H1 (cell line): ENCODE data around the gene GAB2. TPM values are rescaled to one million over a fixed set of nuclear protein-coding genes. Genes with fewer than 3 reads are reported as not detected.

ENCODE experiments used
- CTCF ChIA-PET: fragments of 300-600 bp; sonication (Branson Sonifier 250); formaldehyde crosslinking; loops from one replicate; lab custom pipeline; 2021; ENCODE audit not compliant: partially characterized antibody; lab: Charles Lee
- POLR2A ChIA-PET: fragments of 300-600 bp; sonication (Branson Sonifier 250); formaldehyde crosslinking; loops from one replicate; lab custom pipeline; 2021; ENCODE audit warnings: inconsistent platforms; ENCODE audit not compliant: partially characterized antibody; lab: Charles Lee
- DNase-seq, 2 experiments: peaks; one replicate each; pipeline versions ENCODE4 v3.0.0 to v3.0.0-alpha.2; 2010 to 2022; ENCODE audit warnings: low spot score in 2 of 2, low read depth in 1 of 2, mixed read lengths in 1 of 2
- FAIRE-seq: peaks from 2 replicates; lab custom pipeline; 2011; peaks lifted over from hg19 to GRCh38; lab: Jason Lieb, UNC
- H2AFZ ChIP-seq: 2 replicates; pipeline ENCODE4 v1.8.1; 2012; ENCODE audit warnings: low read length, inconsistent platforms
- H2AK5ac ChIP-seq: 2 replicates; pipeline ENCODE4 v1.6.1; 2013; ENCODE audit warnings: low read depth, low read length
- H2BK120ac ChIP-seq: replicated peaks from 2 replicates; pipeline ENCODE3; 2013; ENCODE audit warnings: low read depth, low read length, inconsistent platforms
- H2BK12ac ChIP-seq: 2 replicates; pipeline ENCODE4 v1.6.1; 2013; ENCODE audit warnings: low read depth, low read length
- H2BK15ac ChIP-seq: 2 replicates; pipeline ENCODE4 v1.6.1; 2013; ENCODE audit warnings: low read length
- H2BK20ac ChIP-seq: 2 replicates; pipeline ENCODE4 v1.6.1; 2013; ENCODE audit warnings: low read length
- H2BK5ac ChIP-seq: 2 replicates; pipeline ENCODE4 v1.6.1; 2013; ENCODE audit warnings: low read depth, low read length
- H3K14ac ChIP-seq: 2 replicates; pipeline ENCODE4 v1.6.1; 2013; ENCODE audit warnings: inconsistent platforms; ENCODE audit not compliant: insufficient read length
- H3K18ac ChIP-seq: 2 replicates; pipeline ENCODE4 v1.6.1; 2013; ENCODE audit warnings: low read length; ENCODE audit errors: extremely low read depth
- H3K23ac ChIP-seq: 2 replicates; pipeline ENCODE4 v1.6.1; 2013; ENCODE audit warnings: inconsistent platforms; ENCODE audit not compliant: insufficient read length
- H3K23me2 ChIP-seq: 2 replicates; pipeline ENCODE4 v1.6.1; 2013; ENCODE audit warnings: low read depth, low read length
- H3K27ac ChIP-seq: 2 replicates; pipeline ENCODE4 v1.6.1; 2011; ENCODE audit warnings: low read depth, low read length, inconsistent platforms
- H3K27me3 ChIP-seq, 4 experiments: replicated peaks in 1 of 4; 1 replicate in 1 of 4; 2 replicates in 3 of 4; pipeline versions ENCODE4 v1.6.1 to v1.8.1; 2011 to 2013; ENCODE audit warnings: low read length in 3 of 4, mild to moderate bottlenecking in 3 of 4, inconsistent platforms in 2 of 4, mixed read lengths in 2 of 4, moderate library complexity in 1 of 4; ENCODE audit not compliant: control insufficient read depth in 3 of 4, insufficient read depth in 3 of 4; ENCODE audit errors: extremely low read depth in 1 of 4
- H3K36me3 ChIP-seq, 4 experiments: 2 replicates each; pipeline versions ENCODE4 v1.6.1 to v1.8.1; 2011 to 2013; ENCODE audit warnings: mild to moderate bottlenecking in 4 of 4, low read length in 3 of 4, moderate library complexity in 2 of 4, control low read depth in 1 of 4, inconsistent platforms in 1 of 4; ENCODE audit not compliant: insufficient read depth in 4 of 4, control insufficient read depth in 2 of 4
- H3K4ac ChIP-seq: replicated peaks from 2 replicates; pipeline ENCODE3; 2013; ENCODE audit warnings: low read length, low read depth, mixed read lengths, inconsistent platforms; ENCODE audit not compliant: insufficient read length
- H3K4me1 ChIP-seq, 4 experiments: replicated peaks in 1 of 4; 1 replicate in 1 of 4; 2 replicates in 3 of 4; pipeline versions ENCODE4 v1.6.1 to v1.8.1; 2011 to 2013; ENCODE audit warnings: low read length in 3 of 4, inconsistent platforms in 2 of 4, mixed read lengths in 1 of 4; ENCODE audit not compliant: insufficient read depth in 4 of 4, control insufficient read depth in 3 of 4
- H3K4me2 ChIP-seq, 2 experiments: 2 replicates each; pipeline versions ENCODE4 v1.6.1 to v1.8.1; 2011 to 2013; ENCODE audit warnings: low read depth in 2 of 2, low read length in 2 of 2, control low read depth in 1 of 2, inconsistent platforms in 1 of 2, mild to moderate bottlenecking in 1 of 2; ENCODE audit not compliant: insufficient read depth in 1 of 2
- H3K4me3 ChIP-seq, 4 experiments: fragments of 200-600, 300-600 bp in 1 of 4; sonication (generic), shearing (Covaris generic), sonication (Bioruptor Twin) in 1 of 4; 2 replicates each; pipeline versions ENCODE4 v1.5.1 to v1.8.1; 2011 to 2016; ENCODE audit warnings: low read length in 4 of 4, low read depth in 3 of 4, control low read depth in 2 of 4, inconsistent platforms in 2 of 4, mild to moderate bottlenecking in 2 of 4, mixed read lengths in 1 of 4, moderate library complexity in 1 of 4; ENCODE audit not compliant: insufficient read depth in 2 of 4; ENCODE audit errors: extremely low read depth in 1 of 4
- H3K56ac ChIP-seq: replicated peaks from 2 replicates; pipeline ENCODE3; 2013; ENCODE audit warnings: low read depth, mild to moderate bottlenecking, mixed read lengths, low read length, inconsistent platforms; ENCODE audit not compliant: insufficient read length
- H3K79me1 ChIP-seq: 2 replicates; pipeline ENCODE4 v1.6.1; 2013; ENCODE audit warnings: low read depth, low read length, control low read depth
- H3K79me2 ChIP-seq, 2 experiments: 2 replicates each; pipeline versions ENCODE4 v1.6.1 to v1.8.1; 2012 to 2013; ENCODE audit warnings: low read length in 2 of 2, mild to moderate bottlenecking in 2 of 2, inconsistent platforms in 1 of 2; ENCODE audit not compliant: insufficient read depth in 2 of 2, control insufficient read depth in 1 of 2
- H3K9ac ChIP-seq, 4 experiments: replicated peaks in 1 of 4; 1 replicate in 1 of 4; 2 replicates in 3 of 4; pipeline versions ENCODE4 v1.6.1 to v1.8.1; 2011 to 2013; ENCODE audit warnings: low read depth in 3 of 4, low read length in 3 of 4, control low read depth in 2 of 4, mild to moderate bottlenecking in 2 of 4, moderate library complexity in 2 of 4, inconsistent platforms in 1 of 4; ENCODE audit errors: extremely low read depth in 1 of 4
- H3K9me3 ChIP-seq, 2 experiments: 2 replicates each; pipeline versions ENCODE4 v1.6.1 to v1.8.1; 2012 to 2013; ENCODE audit warnings: mild to moderate bottlenecking in 2 of 2, moderate library complexity in 2 of 2, control low read depth in 1 of 2, inconsistent platforms in 1 of 2, low read depth in 1 of 2, low read length in 1 of 2, mixed read lengths in 1 of 2; ENCODE audit not compliant: insufficient read depth in 2 of 2
- H4K20me1 ChIP-seq, 2 experiments: replicated peaks in 1 of 2; 2 replicates each; pipeline versions ENCODE3 to v1.8.1; 2011 to 2013; ENCODE audit warnings: inconsistent platforms in 2 of 2, low read length in 2 of 2, mild to moderate bottlenecking in 1 of 2; ENCODE audit not compliant: insufficient read depth in 2 of 2, control insufficient read depth in 1 of 2
- H4K5ac ChIP-seq: 2 replicates; pipeline ENCODE4 v1.6.1; 2013; ENCODE audit warnings: low read length, low read depth, mixed read lengths, inconsistent platforms; ENCODE audit not compliant: insufficient read length
- H4K8ac ChIP-seq: 2 replicates; pipeline ENCODE4 v1.8.0; 2013; ENCODE audit warnings: mild to moderate bottlenecking, moderate library complexity, low read length, inconsistent platforms; ENCODE audit not compliant: insufficient read depth; ENCODE audit errors: extremely low read depth
- H4K91ac ChIP-seq: replicated peaks from 2 replicates; pipeline ENCODE3; 2013; ENCODE audit warnings: low read length, mixed read lengths, inconsistent platforms; ENCODE audit not compliant: insufficient read length
- BCL11A ChIP-seq, 2 experiments: IDR thresholded peaks; one replicate each; pipeline ENCODE4 v1.6.1; 2011; ENCODE audit warnings: low read depth in 2 of 2, low read length in 2 of 2, mild to moderate bottlenecking in 2 of 2
- CTBP2 ChIP-seq: IDR thresholded peaks from 2 replicates; pipeline ENCODE4 v1.7.0; 2011; ENCODE audit warnings: borderline replicate concordance, mild to moderate bottlenecking, moderate library complexity, mixed read lengths, low read length; ENCODE audit not compliant: insufficient read depth, insufficient read length
- EZH2 ChIP-seq: fragments of 200-600 bp; sonication (generic); IDR thresholded peaks from 2 replicates; pipeline ENCODE4 v1.7.1; 2012; ENCODE audit warnings: low read depth, mild to moderate bottlenecking, moderate library complexity, low read length, inconsistent platforms; ENCODE audit not compliant: severe bottlenecking
- KDM4A ChIP-seq: IDR thresholded peaks from one replicate; pipeline ENCODE4 v1.7.1; 2012; ENCODE audit warnings: low read depth, mild to moderate bottlenecking, moderate library complexity, low read length, inconsistent platforms; ENCODE audit not compliant: severe bottlenecking
- KDM5A ChIP-seq: fragments of 200-600 bp; IDR thresholded peaks from 2 replicates; pipeline ENCODE4 v1.7.1; 2012; ENCODE audit warnings: mild to moderate bottlenecking, low read length, inconsistent platforms, mixed read lengths
- NANOG ChIP-seq: IDR thresholded peaks from 2 replicates; pipeline ENCODE4 v1.6.1; 2011; ENCODE audit warnings: low read length, low read depth, mild to moderate bottlenecking, inconsistent platforms; ENCODE audit not compliant: insufficient read depth, poor library complexity, severe bottlenecking
- NRF1 ChIP-seq: IDR thresholded peaks from 2 replicates; pipeline ENCODE4 v1.6.1; 2011; ENCODE audit warnings: mild to moderate bottlenecking, low read depth, low read length, improper control_type of control experiment
- POU5F1 ChIP-seq: IDR thresholded peaks from 2 replicates; pipeline ENCODE4 v1.6.1; 2011; ENCODE audit warnings: low read depth, mild to moderate bottlenecking, low read length, moderate library complexity
- RFX5 ChIP-seq: IDR thresholded peaks from 2 replicates; pipeline ENCODE4 v1.6.1; 2011; ENCODE audit warnings: low read depth, low read length, improper control_type of control experiment, borderline replicate concordance
- TCF12 ChIP-seq: IDR thresholded peaks from 2 replicates; pipeline ENCODE4 v1.6.1; 2011; ENCODE audit warnings: low read depth, mild to moderate bottlenecking, low read length
- WGBS, 2 experiments: shearing (Covaris generic) in 1 of 2; methylation state at CpG; one replicate each; pipeline versions ENCODE4 v1.1.6 to v1.1.7; 2013 to 2015; ENCODE audit warnings: low lambda C conversion rate in 2 of 2, mixed read lengths in 2 of 2, inconsistent platforms in 1 of 2, low coverage in 1 of 2, missing lambda C conversion rate in 1 of 2; ENCODE audit not compliant: insufficient replicate concordance in 2 of 2, insufficient coverage in 1 of 2, insufficient read length in 1 of 2; ENCODE audit errors: extremely low coverage in 1 of 2, missing lambda C conversion rate in 1 of 2; 5-methylcytosine and 5-hydroxymethylcytosine counted together
- polyA plus RNA-seq, 7 experiments: library from polyadenylated mRNA; depleted of rRNA in 3 of 7; stranded (reverse) in 5 of 7; unstranded in 2 of 7; fragments of >200 nt in 5 of 7; fragments of 200-250 nt in 2 of 7; gene quantifications; 1 replicate in 5 of 7; 2 replicates in 1 of 7; 4 replicates in 1 of 7; pipeline versions ENCODE4 v1.2.1 to v1.2.3, GENCODE V29; 2011 to 2013; ENCODE audit warnings: missing spikeins in 2 of 7, mixed read lengths in 2 of 7
- total RNA-seq: library from RNA; stranded (reverse); fragmentation: NEBNext Ultra II Directional; extraction: Animal tissue kit (Norgen Biotek cat#: 25700); gene quantifications from 2 replicates; pipeline ENCODE4 v1.2.1, GENCODE V29; 2021
- TF ChIP-seq, protein P1 (sequence below): IDR thresholded peaks from 2 replicates; pipeline ENCODE4 v1.6.1; 2012; ENCODE audit warnings: inconsistent platforms
- TF ChIP-seq, protein P2 (sequence below): IDR thresholded peaks from 2 replicates; pipeline ENCODE4 v1.6.1; 2012; ENCODE audit warnings: inconsistent platforms

The GAB2 gene
- total and polyA plus RNA-seq, 2 of the 8 experiments (the other 6 are each of a cell fraction or from before 2014, with no cell fraction given), result 6.3 to 14.0 TPM

GRCh38 chr11:78192911-78193351 lies 224.7 kb downstream of the GAB2 start:
- WGBS, 2 experiments, result 87% methylated on average over 4 of the region's 4 CpGs; no CpG with 5 or more reads in 1 of the 2 experiments
- Histone ChIP-seq H4K8ac (no peak overlapping the region), H4K91ac (no peak overlapping the region), H3K14ac (no peak overlapping the region), H3K23me2 (peaks cover 6% of the 10 kb centered on the region), H4K20me1 (peaks cover 0 to 3% of the 10 kb centered on the region in 2 experiments), H3K79me1 (peaks cover 2% of the 10 kb centered on the region; the same call in 1 of the 2 replicates), H3K9me3 (no peaks in the 10 kb centered on the region), H4K5ac (no peak overlapping the region), H2BK15ac (no peak overlapping the region), H3K18ac (no peak overlapping the region), H3K56ac (no peak overlapping the region), H2AFZ (no peak overlapping the region), H2AK5ac (no peak overlapping the region), H2BK20ac (no peak overlapping the region), H3K79me2 (no peaks in the 10 kb centered on the region), H3K4ac (no peak overlapping the region), H3K4me1 (peaks cover 0 to 5% (median 2%) of the 10 kb centered on the region in 4 experiments; a peak in 6 of 7 replicates), H3K36me3 (no peaks in the 10 kb centered on the region), H2BK5ac (no peak overlapping the region), H3K4me2 (no peak overlapping the region), H3K27me3 (0 out of 7 replicates have a peak, but pooled peaks cover 0 to 4% (median 0%) of the 10 kb centered on the region in 4 experiments), H3K23ac (no peak overlapping the region), H2BK12ac (no peak overlapping the region), H2BK120ac (no peak overlapping the region), H3K27ac (no peak overlapping the region), H3K4me3 (no peak overlapping the region), H3K9ac (no peak overlapping the region)
- no peak for FAIRE-seq
- POLR2A ChIA-PET, result interaction anchor here (0.7 to 1.9 kb wide), 3 partner anchors 52 to 116 kb away, joined by 3 to 4 read pairs (median 3); partner anchors contain the start of gene ALG8
- no peak for DNase-seq
- CTCF ChIA-PET, result interaction anchor here (1.2 kb wide), 1 partner anchor 21 kb away, joined by 3 read pairs; no protein-coding TSS in a partner anchor
- TF ChIP-seq RFX5 (no peak), TCF12 (no peak), CTBP2 (no peak), KDM4A (no peak), BCL11A (IDR thresholded peaks at IDR 0.05; ENCODE audit: low read depth in 2 of 2, low read length in 2 of 2) (no peak), NANOG (no peak), KDM5A (no peak), NRF1 (no peak), POU5F1 (no peak), EZH2 (no peak)
- TF ChIP-seq, protein P1, sequence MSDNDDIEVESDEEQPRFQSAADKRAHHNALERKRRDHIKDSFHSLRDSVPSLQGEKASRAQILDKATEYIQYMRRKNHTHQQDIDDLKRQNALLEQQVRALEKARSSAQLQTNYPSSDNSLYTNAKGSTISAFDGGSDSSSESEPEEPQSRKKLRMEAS, result no peak
- TF ChIP-seq, protein P2, sequence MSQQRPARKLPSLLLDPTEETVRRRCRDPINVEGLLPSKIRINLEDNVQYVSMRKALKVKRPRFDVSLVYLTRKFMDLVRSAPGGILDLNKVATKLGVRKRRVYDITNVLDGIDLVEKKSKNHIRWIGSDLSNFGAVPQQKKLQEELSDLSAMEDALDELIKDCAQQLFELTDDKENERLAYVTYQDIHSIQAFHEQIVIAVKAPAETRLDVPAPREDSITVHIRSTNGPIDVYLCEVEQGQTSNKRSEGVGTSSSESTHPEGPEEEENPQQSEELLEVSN, result no peak
